ENCODE measurements around the gene OLFML2A. TPM values are rescaled to one million over a fixed set of nuclear protein-coding genes. Genes with fewer than 3 reads are reported as not detected.

OLFML2A gene
- polyA plus RNA-seq, 1 donor from 2014 or later = 0.15 TPM

DNA sequence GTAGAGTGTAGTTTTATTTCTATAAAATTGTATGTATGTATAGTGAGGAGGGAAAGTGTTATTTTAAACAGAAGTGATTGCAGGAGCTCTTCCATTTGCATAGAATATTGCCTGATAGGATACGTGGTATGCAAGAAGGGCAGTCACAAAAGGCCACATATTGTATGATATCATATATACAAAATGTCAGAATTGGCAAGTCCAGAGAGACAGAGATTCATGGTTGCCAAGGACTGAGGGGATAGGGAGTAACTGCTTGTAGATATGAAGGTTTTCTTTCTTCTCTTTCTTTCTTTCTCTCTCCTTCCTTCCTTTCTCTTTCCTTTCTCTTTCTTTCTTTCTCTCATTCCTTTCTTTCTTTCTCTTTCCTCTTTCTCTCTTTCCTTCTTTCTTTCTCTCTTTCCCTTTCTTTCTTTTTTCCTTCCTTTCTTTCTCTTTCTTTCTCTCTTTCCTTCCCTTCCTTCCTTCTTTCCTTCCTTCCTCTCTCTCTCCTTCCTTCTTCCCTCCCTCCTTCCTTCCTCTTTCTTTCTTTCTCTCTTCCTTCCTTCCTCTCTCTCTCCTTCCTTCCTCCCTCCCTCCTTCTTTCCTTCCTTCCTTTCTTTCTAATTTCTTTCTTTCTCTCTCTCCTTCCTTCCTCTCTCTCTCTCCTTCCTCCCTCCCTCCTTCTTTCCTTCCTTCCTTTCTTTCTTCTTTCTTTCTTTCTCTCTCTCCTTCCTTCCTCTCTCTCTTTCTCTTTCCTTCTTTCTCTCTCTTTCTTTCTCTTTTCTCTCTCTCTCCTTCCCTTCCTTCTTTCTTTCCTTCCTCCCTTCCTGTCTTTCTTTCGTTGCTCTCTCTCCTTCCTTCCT lies 51.8 kb downstream of the OLFML2A start:
- Histone ChIP-seq H3K36me3 (ENCODE audit: insufficient read depth, low read length) (no peaks in the 10 kb centered on the region), H3K4me3 (ENCODE audit: low read length) (no peak overlapping the region), H3K27ac (ENCODE audit: low read length) (no peak overlapping the region), H3K9ac (ENCODE audit: low read length) (no peak overlapping the region), H3K4me2 (ENCODE audit: low read length) (no peak overlapping the region), H3K79me2 (replicated peaks; ENCODE audit: insufficient read depth, low read length) (no peaks in the 10 kb centered on the region), H3K9me3 (ENCODE audit: low read length) (no peaks in the 10 kb centered on the region), H3F3A (ENCODE audit: insufficient read depth, low read length, poor library complexity, severe bottlenecking) (no peaks in the 10 kb centered on the region), H3K9me2 (ENCODE audit: insufficient read depth, low read length) (no peaks in the 10 kb centered on the region), H4K20me1 (ENCODE audit: insufficient read depth) (no peaks in the 10 kb centered on the region), H3K27me3 (ENCODE audit: insufficient read depth, low read depth, low read length) (no peaks in the 10 kb centered on the region), H2AFZ (ENCODE audit: low read depth, low read length) (no peak overlapping the region)
- TF ChIP-seq EP300 (conservative IDR thresholded peaks at IDR 0.05; ENCODE audit: poor library complexity, severe bottlenecking) (no peak), EZH2 (IDR thresholded peaks at IDR 0.05; ENCODE audit: borderline replicate concordance, insufficient read depth, low read length, poor library complexity, severe bottlenecking) (no peak), TAF1 (IDR thresholded peaks at IDR 0.05; ENCODE audit: low read depth) (no peak), SMC3 (conservative IDR thresholded peaks at IDR 0.05; ENCODE audit: poor library complexity) (no peak), MXI1 (conservative IDR thresholded peaks at IDR 0.05; ENCODE audit: poor library complexity, severe bottlenecking) (no peak), POLR2AphosphoS5 (IDR thresholded peaks at IDR 0.05) (no peak), RAD21 (conservative IDR thresholded peaks at IDR 0.05) (no peak)
- TF ChIP-seq, protein P1, sequence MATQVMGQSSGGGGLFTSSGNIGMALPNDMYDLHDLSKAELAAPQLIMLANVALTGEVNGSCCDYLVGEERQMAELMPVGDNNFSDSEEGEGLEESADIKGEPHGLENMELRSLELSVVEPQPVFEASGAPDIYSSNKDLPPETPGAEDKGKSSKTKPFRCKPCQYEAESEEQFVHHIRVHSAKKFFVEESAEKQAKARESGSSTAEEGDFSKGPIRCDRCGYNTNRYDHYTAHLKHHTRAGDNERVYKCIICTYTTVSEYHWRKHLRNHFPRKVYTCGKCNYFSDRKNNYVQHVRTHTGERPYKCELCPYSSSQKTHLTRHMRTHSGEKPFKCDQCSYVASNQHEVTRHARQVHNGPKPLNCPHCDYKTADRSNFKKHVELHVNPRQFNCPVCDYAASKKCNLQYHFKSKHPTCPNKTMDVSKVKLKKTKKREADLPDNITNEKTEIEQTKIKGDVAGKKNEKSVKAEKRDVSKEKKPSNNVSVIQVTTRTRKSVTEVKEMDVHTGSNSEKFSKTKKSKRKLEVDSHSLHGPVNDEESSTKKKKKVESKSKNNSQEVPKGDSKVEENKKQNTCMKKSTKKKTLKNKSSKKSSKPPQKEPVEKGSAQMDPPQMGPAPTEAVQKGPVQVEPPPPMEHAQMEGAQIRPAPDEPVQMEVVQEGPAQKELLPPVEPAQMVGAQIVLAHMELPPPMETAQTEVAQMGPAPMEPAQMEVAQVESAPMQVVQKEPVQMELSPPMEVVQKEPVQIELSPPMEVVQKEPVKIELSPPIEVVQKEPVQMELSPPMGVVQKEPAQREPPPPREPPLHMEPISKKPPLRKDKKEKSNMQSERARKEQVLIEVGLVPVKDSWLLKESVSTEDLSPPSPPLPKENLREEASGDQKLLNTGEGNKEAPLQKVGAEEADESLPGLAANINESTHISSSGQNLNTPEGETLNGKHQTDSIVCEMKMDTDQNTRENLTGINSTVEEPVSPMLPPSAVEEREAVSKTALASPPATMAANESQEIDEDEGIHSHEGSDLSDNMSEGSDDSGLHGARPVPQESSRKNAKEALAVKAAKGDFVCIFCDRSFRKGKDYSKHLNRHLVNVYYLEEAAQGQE (IDR thresholded peaks at IDR 0.05; ENCODE audit: borderline replicate concordance) = no peak
- TF ChIP-seq, protein P2, sequence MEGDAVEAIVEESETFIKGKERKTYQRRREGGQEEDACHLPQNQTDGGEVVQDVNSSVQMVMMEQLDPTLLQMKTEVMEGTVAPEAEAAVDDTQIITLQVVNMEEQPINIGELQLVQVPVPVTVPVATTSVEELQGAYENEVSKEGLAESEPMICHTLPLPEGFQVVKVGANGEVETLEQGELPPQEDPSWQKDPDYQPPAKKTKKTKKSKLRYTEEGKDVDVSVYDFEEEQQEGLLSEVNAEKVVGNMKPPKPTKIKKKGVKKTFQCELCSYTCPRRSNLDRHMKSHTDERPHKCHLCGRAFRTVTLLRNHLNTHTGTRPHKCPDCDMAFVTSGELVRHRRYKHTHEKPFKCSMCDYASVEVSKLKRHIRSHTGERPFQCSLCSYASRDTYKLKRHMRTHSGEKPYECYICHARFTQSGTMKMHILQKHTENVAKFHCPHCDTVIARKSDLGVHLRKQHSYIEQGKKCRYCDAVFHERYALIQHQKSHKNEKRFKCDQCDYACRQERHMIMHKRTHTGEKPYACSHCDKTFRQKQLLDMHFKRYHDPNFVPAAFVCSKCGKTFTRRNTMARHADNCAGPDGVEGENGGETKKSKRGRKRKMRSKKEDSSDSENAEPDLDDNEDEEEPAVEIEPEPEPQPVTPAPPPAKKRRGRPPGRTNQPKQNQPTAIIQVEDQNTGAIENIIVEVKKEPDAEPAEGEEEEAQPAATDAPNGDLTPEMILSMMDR (IDR thresholded peaks at IDR 0.05; ENCODE audit: poor library complexity, severe bottlenecking) = no peak

DNA sequence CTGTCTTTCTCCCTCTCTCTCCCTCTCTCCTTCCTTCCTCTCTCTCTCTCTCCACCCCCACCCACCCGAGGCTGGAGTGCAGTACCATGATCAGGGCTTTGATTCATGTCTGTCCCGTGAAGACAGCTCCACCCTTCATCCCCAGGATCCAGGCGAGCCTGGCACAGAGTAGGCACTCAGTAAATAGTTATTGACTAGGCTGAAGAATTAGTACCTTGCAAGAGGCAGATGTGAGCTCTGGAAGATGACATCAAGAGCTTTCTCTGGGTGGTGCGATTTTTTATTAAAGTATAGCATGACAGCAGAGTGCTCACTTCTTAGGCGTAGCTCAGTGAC lies 52.4 kb downstream of the OLFML2A start:
- Histone ChIP-seq H4K20me1 (ENCODE audit: insufficient read depth) (no peaks in the 10 kb centered on the region), H3K9ac (ENCODE audit: low read length) (no peak overlapping the region), H3K27ac (ENCODE audit: low read length) (no peak overlapping the region), H2AFZ (ENCODE audit: low read depth, low read length) (no peak overlapping the region), H3K4me3 (ENCODE audit: low read length) (no peak overlapping the region), H3K79me2 (replicated peaks; ENCODE audit: insufficient read depth, low read length) (no peaks in the 10 kb centered on the region), H3K36me3 (ENCODE audit: insufficient read depth, low read length) (no peaks in the 10 kb centered on the region), H3F3A (ENCODE audit: insufficient read depth, low read length, poor library complexity, severe bottlenecking) (no peaks in the 10 kb centered on the region), H3K9me2 (ENCODE audit: insufficient read depth, low read length) (no peaks in the 10 kb centered on the region), H3K27me3 (ENCODE audit: insufficient read depth, low read depth, low read length) (no peaks in the 10 kb centered on the region), H3K4me2 (ENCODE audit: low read length) (no peak overlapping the region), H3K9me3 (ENCODE audit: low read length) (no peaks in the 10 kb centered on the region)
- TF ChIP-seq MXI1 (conservative IDR thresholded peaks at IDR 0.05; ENCODE audit: poor library complexity, severe bottlenecking) (no peak), RAD21 (conservative IDR thresholded peaks at IDR 0.05) (no peak)

Measured in neural cell (in vitro differentiated cells).